AG09309 (cell line): ENCODE data around the gene FHOD3.
A peak's percentile ranks its signal among the peaks of the same experiment; 100 is the strongest.

Source experiments
- DNase-seq: peaks from one replicate; pipeline ENCODE4 v3.0.0-alpha.2; 2010; ENCODE audit warnings: low read depth
- H3K4me3 ChIP-seq: 2 replicates; pipeline ENCODE4 v1.5.1; 2011; ENCODE audit warnings: mild to moderate bottlenecking, low read depth, low read length, moderate library complexity; ENCODE audit not compliant: control insufficient read depth
- CTCF ChIP-seq: IDR thresholded peaks from 2 replicates; pipeline ENCODE4 v1.5.1; 2011; ENCODE audit warnings: mild to moderate bottlenecking, low read depth, low read length, inconsistent platforms; ENCODE audit not compliant: insufficient read depth, control insufficient read depth; ENCODE audit errors: missing control alignments

FHOD3 gene

GRCh38 chr18:36665952-36666351, 368.4 kb downstream of the FHOD3 start:
- no peak overlapping the region for H3K4me3 ChIP-seq
- no peak for DNase-seq
- no peak for TF ChIP-seq CTCF

DNA sequence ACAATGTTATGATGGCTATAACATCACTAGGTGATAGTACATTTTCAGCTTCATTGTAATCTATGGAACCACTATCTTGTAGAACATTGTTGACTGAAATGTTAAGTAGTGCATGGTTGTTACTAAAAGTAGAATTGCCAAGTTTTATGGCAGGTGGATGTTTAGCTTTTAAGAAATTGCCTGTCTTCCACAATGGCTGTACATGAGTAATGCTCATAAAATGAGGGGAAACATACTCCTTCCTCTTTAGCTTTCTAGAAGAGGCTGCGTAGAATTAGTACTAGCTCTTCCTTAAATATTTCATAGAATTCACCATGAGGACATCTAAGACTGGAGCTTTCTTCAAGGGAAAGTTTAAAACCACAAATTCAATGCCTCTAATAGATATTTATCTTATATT, 370.3 kb downstream of the FHOD3 start:
- no peak overlapping the region for H3K4me3 ChIP-seq

GRCh38 chr18:36668349-36668748, 370.8 kb downstream of the FHOD3 start:
- no peak overlapping the region for H3K4me3 ChIP-seq
- no peak for DNase-seq
- no peak for TF ChIP-seq CTCF

More for the DNA sequence above, 370.3 kb downstream of the FHOD3 start:
- DNase-seq, result no peak
- no peak for TF ChIP-seq CTCF

DNA sequence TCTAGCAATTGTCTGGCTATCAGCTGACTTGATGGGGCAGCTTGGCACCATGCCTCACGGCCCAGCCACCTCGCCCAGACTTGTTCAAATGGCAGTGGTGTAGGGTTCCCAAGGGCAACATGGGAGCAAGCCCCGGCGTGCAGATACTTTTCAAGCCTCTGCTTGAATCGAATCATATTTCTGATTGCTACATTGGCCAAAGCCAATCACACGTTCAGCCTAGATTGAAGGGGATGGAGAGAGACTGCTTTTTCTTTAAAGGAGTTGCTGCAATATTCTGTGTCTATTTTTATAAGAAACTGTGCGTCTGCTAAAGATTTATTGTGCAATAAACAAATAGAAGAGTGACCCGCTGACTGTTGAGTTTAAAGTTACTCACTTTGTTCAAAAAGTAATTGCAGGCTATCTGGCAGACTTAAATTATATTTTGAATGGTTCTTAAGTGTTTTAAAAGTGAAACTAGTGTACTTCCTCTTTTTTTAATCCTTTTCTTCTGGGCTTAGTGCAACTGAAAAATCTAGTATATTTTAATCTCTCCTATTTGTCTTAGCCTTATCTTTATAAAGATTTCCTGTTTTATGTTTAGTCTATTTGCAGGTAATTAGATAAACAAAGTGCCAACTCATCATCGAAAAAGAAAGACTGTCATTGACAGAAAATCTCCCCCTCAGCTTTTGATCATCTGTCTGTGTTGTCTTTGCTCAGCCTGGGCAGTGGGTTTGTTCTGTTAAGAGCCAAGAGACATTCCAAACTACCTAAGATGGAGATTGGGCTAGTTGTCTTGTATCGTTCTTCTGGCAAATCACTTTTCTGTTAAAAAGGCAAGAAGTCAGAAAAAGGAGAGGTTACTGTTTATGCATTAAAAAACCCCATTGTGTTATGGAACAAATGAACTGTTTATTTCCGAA, 375.2 kb downstream of the FHOD3 start:
- peak overlapping the region; percentile 15 for H3K4me3 ChIP-seq
- peak; percentile 55 for DNase-seq
- no peak for TF ChIP-seq CTCF

DNA sequence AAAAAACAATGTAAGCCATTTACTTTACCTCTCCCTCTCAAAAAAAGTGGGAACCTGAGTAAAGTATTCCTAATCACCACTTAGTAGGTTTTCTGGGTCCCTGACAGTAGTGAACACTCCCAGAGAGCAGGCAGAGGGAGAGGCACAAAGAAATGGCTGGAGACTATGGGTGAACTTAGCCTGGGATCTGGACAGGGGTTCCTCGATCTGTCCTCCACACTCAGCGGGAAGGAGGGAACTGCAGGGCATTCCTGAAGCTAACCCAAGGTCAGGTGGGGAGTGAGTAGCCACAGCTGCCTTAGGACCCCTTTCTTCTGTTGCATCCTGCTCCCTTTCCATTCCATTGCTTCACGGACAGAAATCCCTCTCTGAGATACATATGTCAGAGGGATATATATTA, 375.9 kb downstream of the FHOD3 start:
- no peak for TF ChIP-seq CTCF
- DNase-seq, result no peak
- no peak overlapping the region for H3K4me3 ChIP-seq

DNA sequence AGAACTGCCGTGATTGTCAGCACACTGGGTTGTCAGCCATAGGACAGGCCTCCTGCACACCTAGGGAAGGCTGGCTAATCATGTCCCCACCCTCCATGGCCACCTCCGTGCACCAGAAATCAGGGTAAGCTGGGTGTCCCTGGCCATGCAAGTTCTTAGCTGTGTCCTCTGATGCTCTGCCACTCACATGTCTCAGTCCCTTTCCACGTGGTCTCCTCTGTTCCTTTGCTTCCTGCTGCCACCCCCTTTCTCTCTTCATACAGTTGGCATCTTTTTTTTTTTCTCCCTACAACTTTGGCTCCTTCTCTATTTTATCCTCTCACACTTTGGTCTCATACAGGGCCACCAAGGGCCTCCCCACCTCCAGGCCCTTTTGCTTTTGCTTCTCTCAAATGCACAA, 377.6 kb downstream of the FHOD3 start:
- TF ChIP-seq CTCF, result no peak
- DNase-seq, result no peak
- no peak overlapping the region for H3K4me3 ChIP-seq
